HCT116 (cell line): Measurements from ENCODE around the gene NCKAP5. TPM values are rescaled to one million over a fixed set of nuclear protein-coding genes. Genes with fewer than 3 reads are reported as not detected.

Experiments used
- ATAC-seq: fragments of 200-7000 bp; cut with Tn5 transposase; 2 replicates; pipeline ENCODE4 v1.9.1; 2020; ENCODE audit warnings: mild to moderate bottlenecking, moderate library complexity
- BruUV-seq: library from RNA; stranded (reverse); fragments of 400-500 nt; replicated peaks from 2 replicates; lab custom pipeline; 2021; lab: Mats Ljungman, UMichigan
- CTCF ChIA-PET: fragments of 300-600 bp; sonication (Branson Sonifier 250); formaldehyde crosslinking; loops from one replicate; lab custom pipeline; 2021; ENCODE audit warnings: antibody characterized with exemption; lab: Charles Lee
- POLR2A ChIA-PET: fragments of 300-600, 350-600 bp; sonication (Branson Sonifier 250); formaldehyde crosslinking; loops from one replicate; lab custom pipeline; 2021; ENCODE audit warnings: antibody characterized with exemption; lab: Charles Lee
- RAD21 ChIA-PET, 2 experiments: fragments of 300-600 bp; sonication (Branson Sonifier 250); formaldehyde crosslinking; loops; one replicate each; lab custom pipeline; 2023; ENCODE audit warnings: low total read pairs in 2 of 2; ENCODE audit not compliant: uncharacterized antibody in 2 of 2, unreplicated experiment in 2 of 2, low non-redundant PET in 1 of 2; lab: Charles Lee
- DNase-seq: peaks from one replicate; pipeline ENCODE4 v3.0.0-alpha.2; 2010; ENCODE audit warnings: low read depth, low spot score
- H2AFZ ChIP-seq: fragments of 200-600 bp; shearing (Covaris generic), sonication (generic); 2 replicates; pipeline ENCODE4 v1.6.1; 2017; ENCODE audit warnings: low read depth, mixed run types, mixed read lengths, antibody characterized with exemption, low read length; ENCODE audit not compliant: poor library complexity, severe bottlenecking
- H3K27ac ChIP-seq: 2 replicates; pipeline ENCODE4 v1.5.1; 2012; ENCODE audit warnings: low read depth, low read length
- H3K27me3 ChIP-seq: fragments of 200-600 bp; sonication (generic); 2 replicates; pipeline ENCODE4 v1.6.1; 2016; ENCODE audit warnings: mixed run types, low read length, mixed read lengths; ENCODE audit not compliant: insufficient read depth
- H3K36me3 ChIP-seq, 2 experiments: fragments of 200-500 bp in 1 of 2; fragments of 200-600 bp in 1 of 2; sonication (Bioruptor generic) in 1 of 2; sonication (generic) in 1 of 2; 2 replicates each; pipeline versions ENCODE4 v1.5.1 to v1.6.1; 2014 to 2016; ENCODE audit warnings: low read length in 2 of 2, inconsistent platforms in 1 of 2, mixed read lengths in 1 of 2, mixed run types in 1 of 2; ENCODE audit not compliant: insufficient read depth in 2 of 2, control insufficient read depth in 1 of 2
- H3K4me1 ChIP-seq, 2 experiments: fragments of 200-600 bp in 1 of 2; sonication (generic) in 1 of 2; 2 replicates each; pipeline versions ENCODE4 v1.5.1 to v1.6.1; 2012 to 2017; ENCODE audit warnings: low read length in 2 of 2, inconsistent platforms in 1 of 2, mild to moderate bottlenecking in 1 of 2, mixed read lengths in 1 of 2, mixed run types in 1 of 2, moderate library complexity in 1 of 2; ENCODE audit not compliant: insufficient read depth in 2 of 2, control insufficient read depth in 1 of 2
- H3K4me2 ChIP-seq: fragments of 200-600 bp; sonication (generic); 2 replicates; pipeline ENCODE4 v1.6.1; 2017; ENCODE audit warnings: mixed run types, low read length, mixed read lengths
- H3K4me3 ChIP-seq, 2 experiments: fragments of 200-600 bp in 1 of 2; sonication (generic) in 1 of 2; replicated peaks in 1 of 2; 2 replicates each; pipeline ENCODE4 v1.5.1; 2011 to 2016; ENCODE audit warnings: low read length in 2 of 2, control low read depth in 1 of 2, low read depth in 1 of 2, mild to moderate bottlenecking in 1 of 2, mixed read lengths in 1 of 2, mixed run types in 1 of 2
- H3K79me2 ChIP-seq: fragments of 200-600 bp; sonication (generic); 2 replicates; pipeline ENCODE4 v1.6.1; 2017; ENCODE audit warnings: mild to moderate bottlenecking, mixed run types, low read length, moderate library complexity, mixed read lengths; ENCODE audit not compliant: insufficient read depth
- H3K9ac ChIP-seq: fragments of 200-600 bp; sonication (generic); 2 replicates; pipeline ENCODE4 v1.6.1; 2016; ENCODE audit warnings: low read length, mixed read lengths
- H3K9me2 ChIP-seq: fragments of 200-600 bp; sonication (generic), shearing (Covaris generic); 2 replicates; pipeline ENCODE4 v1.6.1; 2017; ENCODE audit warnings: mixed run types, mild to moderate bottlenecking, moderate library complexity; ENCODE audit not compliant: insufficient read depth
- H3K9me3 ChIP-seq, 2 experiments: fragments of 200-500 bp in 1 of 2; fragments of 200-600 bp in 1 of 2; sonication (Bioruptor generic) in 1 of 2; sonication (generic) in 1 of 2; 2 replicates each; pipeline ENCODE4 v1.6.1; 2014 to 2017; ENCODE audit warnings: low read length in 2 of 2, mixed read lengths in 2 of 2, inconsistent platforms in 1 of 2, low read depth in 1 of 2, mild to moderate bottlenecking in 1 of 2, mixed run types in 1 of 2, moderate library complexity in 1 of 2; ENCODE audit not compliant: control insufficient read depth in 1 of 2, insufficient read depth in 1 of 2
- H4K20me1 ChIP-seq: fragments of 200-600 bp; sonication (generic), shearing (Covaris generic); 2 replicates; pipeline ENCODE4 v1.6.1; 2017; ENCODE audit warnings: mixed run types, mild to moderate bottlenecking, moderate library complexity; ENCODE audit not compliant: insufficient read depth
- EZH2phosphoT487 ChIP-seq: fragments of 200-600 bp; IDR thresholded peaks from 2 replicates; pipeline ENCODE4 v1.6.1; 2018; ENCODE audit warnings: antibody characterized with exemption, borderline replicate concordance
- POLR2A ChIP-seq: IDR thresholded peaks from 2 replicates; pipeline ENCODE4 v1.7.0; 2011; ENCODE audit warnings: borderline replicate concordance; ENCODE audit not compliant: insufficient read depth, insufficient read length; ENCODE audit errors: extremely low read depth
- POLR2AphosphoS5 ChIP-seq: IDR thresholded peaks from 2 replicates; pipeline ENCODE4 v1.6.1; 2011; ENCODE audit warnings: mild to moderate bottlenecking, low read depth, low read length, moderate library complexity
- TCF7L2 ChIP-seq: IDR thresholded peaks from 2 replicates; pipeline ENCODE4 v1.7.0; 2011; ENCODE audit warnings: borderline replicate concordance, inconsistent platforms; ENCODE audit not compliant: insufficient read depth, insufficient read length; ENCODE audit errors: extremely low read depth
- YY1 ChIP-seq: IDR thresholded peaks from 2 replicates; pipeline ENCODE4 v1.6.1; 2011; ENCODE audit warnings: low read length, low read depth, moderate library complexity, mild to moderate bottlenecking; ENCODE audit not compliant: insufficient replicate concordance; ENCODE audit errors: extremely low read depth
- intact Hi-C: fragments of 100-400 bp; cut with micrococcal nuclease; formaldehyde crosslinking; loops from 2 replicates; pipeline ENCODE4 v1.10.0; 2022
- total RNA-seq: library from RNA; stranded (reverse); gene quantifications from one replicate; pipeline ENCODE4 v1.2.1, GENCODE V29; 2021; ENCODE audit not compliant: unreplicated experiment
- TF ChIP-seq, protein P1 (sequence below), 3 experiments: fragments of 200-600 bp in 1 of 3; sonication (generic) in 1 of 3; IDR thresholded peaks in 2 of 3; conservative IDR thresholded peaks in 1 of 3; 2 replicates each; pipeline ENCODE4 v1.5.1; 2012 to 2017; ENCODE audit warnings: low read depth in 2 of 3, low read length in 2 of 3, antibody characterized with exemption in 1 of 3, borderline replicate concordance in 1 of 3, control low read depth in 1 of 3, mild to moderate bottlenecking in 1 of 3, mixed read lengths in 1 of 3, mixed run types in 1 of 3, moderate library complexity in 1 of 3; ENCODE audit not compliant: insufficient read depth in 1 of 3

The NCKAP5 gene
- total RNA-seq, 1 experiment from 2014 or later = 0.30 TPM

DNA sequence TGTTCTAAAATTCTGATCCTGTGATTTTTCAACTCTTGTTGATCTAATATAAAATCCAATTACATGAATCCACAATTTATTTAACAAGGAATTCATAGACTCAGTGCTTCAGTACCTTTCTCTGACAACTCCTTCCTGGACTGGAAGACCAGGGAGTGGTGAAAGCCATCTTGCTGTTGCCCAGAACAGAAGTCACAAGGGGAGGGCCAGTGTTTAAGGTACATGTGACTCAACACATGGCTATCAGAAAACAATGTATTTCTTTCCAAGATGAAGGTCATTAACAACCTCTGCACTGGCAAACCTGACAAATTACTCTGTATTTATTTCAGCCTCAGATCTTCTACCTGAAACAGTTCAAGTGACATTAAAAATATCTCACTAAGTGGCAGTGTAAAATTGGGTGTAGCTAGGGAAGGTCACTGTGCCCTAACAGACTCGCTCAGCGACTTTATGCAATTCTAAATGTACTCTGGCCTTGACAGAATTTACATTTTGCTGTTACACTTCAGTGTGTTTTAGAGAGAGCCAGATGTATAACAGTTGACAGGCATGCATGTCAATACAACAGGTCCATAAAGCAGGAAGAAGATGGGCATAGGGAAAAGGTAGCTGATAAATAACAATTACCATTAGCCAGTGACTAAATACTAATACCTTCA lies 75.4 kb downstream of the NCKAP5 start:
- Histone ChIP-seq H3K4me1 (no peaks in the 10 kb centered on the region), H3K79me2 (no peaks in the 10 kb centered on the region), H3K36me3 (no peaks in the 10 kb centered on the region), H3K9me2 (no peaks in the 10 kb centered on the region), H3K27me3 (0 out of 2 replicates have a peak, but pooled peaks cover 7% of the 10 kb centered on the region), H4K20me1 (no peaks in the 10 kb centered on the region), H3K9me3 (no peaks in the 10 kb centered on the region), H2AFZ (no peak overlapping the region), H3K4me3 (no peak overlapping the region), H3K4me2 (no peak overlapping the region), H3K27ac (no peak overlapping the region), H3K9ac (no peak overlapping the region)
- no peak for ATAC-seq
- ChIA-PET POLR2A (no interaction called here), RAD21 (no interaction called here), CTCF (no interaction called here)
- TF ChIP-seq POLR2AphosphoS5 (no peak), POLR2A (no peak), YY1 (no peak), TCF7L2 (no peak), EZH2phosphoT487 (no peak)
- TF ChIP-seq, protein P1, sequence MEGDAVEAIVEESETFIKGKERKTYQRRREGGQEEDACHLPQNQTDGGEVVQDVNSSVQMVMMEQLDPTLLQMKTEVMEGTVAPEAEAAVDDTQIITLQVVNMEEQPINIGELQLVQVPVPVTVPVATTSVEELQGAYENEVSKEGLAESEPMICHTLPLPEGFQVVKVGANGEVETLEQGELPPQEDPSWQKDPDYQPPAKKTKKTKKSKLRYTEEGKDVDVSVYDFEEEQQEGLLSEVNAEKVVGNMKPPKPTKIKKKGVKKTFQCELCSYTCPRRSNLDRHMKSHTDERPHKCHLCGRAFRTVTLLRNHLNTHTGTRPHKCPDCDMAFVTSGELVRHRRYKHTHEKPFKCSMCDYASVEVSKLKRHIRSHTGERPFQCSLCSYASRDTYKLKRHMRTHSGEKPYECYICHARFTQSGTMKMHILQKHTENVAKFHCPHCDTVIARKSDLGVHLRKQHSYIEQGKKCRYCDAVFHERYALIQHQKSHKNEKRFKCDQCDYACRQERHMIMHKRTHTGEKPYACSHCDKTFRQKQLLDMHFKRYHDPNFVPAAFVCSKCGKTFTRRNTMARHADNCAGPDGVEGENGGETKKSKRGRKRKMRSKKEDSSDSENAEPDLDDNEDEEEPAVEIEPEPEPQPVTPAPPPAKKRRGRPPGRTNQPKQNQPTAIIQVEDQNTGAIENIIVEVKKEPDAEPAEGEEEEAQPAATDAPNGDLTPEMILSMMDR (IDR thresholded peaks at IDR 0.05 in 2 of 3, conservative IDR thresholded peaks at IDR 0.05 in 1 of 3; ENCODE audit: borderline replicate concordance in 1 of 3, insufficient read depth in 1 of 3, low read depth in 2 of 3, low read length in 2 of 3) = no peak
- DNase-seq = no peak
- BruUV-seq = no TSS peak
- intact Hi-C loops = no loop called here
